ENCODE data around the gene MEGF11.

The MEGF11 gene

DNA sequence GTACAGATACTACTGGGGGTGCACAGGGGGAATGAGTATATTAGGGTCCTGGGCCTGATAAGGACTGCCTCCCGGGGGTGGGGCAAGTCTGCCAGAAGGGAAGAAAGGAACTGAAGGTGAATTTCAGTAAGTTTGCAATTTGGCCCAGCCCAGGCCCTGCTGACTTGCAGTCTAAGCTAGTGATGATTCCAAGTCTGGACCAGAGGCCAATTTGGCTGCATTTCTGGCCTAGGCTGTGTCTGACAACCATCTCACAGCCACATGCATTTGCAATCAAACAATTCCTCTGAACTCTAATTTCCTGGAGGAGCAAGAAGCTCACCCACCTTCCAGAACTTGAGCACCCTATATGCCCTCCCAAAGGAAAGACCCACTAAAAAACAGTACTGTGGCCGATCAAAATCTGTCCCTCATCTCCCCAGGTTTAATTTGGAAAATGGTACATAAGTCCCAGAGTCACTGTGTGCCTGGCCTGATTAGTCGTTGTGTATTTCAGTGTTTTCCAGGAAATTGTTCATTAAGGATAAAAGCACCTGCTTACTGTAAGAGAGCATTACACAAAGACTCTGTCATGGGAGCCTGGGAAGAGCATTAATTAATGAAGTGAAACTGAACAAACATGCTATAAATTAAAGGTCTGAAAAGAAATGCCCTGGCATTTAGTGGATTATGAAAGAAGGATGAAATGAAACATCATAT lies 114.5 kb downstream of the MEGF11 start:
- no peak for DNase-seq

DNA sequence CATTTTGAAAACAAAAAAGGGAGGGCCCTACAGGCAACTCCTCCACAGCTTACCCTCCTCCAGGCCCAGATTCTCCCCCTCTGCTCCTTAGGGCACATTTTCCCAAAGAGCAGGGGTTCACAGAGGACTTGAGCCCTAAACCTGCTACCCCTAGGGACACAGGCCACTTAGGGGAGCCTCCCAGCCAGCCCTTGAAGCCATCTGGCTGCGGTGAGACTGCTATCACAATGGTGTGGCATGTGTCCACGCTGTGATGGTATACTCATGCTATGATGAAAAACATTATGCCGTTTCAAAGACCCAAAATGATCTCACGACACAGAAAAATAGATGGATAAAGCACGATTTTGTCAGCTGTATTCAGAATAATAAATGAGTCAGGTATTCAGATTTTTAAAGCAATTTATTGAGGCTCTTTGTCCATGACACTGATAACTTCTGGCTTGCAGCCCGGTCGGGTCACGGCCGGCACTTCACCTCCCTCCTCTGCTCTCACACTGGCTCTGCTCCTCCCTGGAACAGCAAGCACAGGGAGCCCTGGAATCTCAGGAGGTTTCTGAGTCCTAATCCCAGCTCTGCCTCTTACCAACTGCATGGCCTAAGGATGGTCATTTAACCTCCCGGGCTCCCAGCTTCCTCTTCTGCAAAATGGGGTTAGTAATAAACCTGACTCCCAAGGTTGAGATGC lies 115.3 kb downstream of the MEGF11 start:
- DNase-seq = no peak

DNA sequence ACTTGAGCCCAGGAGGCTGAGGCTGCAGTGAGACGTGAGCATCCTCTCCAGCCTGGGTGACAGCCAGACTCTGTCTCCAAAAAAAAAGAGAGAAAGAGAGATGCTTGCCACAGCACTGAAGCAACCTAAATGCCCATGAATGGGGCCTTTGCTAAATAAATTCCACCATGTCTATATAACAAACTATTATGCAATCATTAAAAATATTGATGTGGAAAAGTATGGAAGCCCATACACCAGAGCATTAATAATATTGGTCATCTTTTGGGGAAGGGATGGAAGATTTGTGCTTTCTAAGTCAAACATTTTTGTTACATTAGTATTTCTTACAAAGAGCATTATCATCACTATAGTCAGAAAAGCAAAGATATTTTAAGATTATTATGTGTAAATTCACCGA lies 116.6 kb downstream of the MEGF11 start:
- no peak for DNase-seq

DNA sequence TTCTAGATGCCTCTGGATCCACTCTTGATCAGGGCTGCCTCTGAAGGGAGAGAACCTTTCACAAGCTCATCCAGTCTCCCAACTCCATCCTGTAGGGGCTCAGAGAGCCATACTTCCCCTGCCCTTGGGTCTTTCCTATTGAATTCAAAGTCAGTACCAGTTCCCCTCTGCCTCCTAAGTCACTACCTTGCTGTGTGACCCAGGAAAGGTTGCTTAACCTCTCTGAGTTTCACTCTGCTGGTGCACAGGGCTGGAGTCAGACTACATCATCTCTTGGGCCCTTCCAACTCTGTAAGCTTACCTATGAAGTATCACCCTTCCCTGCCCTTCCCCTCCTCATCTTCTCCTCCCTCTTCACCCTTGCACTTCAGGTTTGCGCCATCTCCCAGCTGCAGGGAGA lies 117.9 kb downstream of the MEGF11 start:
- no peak for DNase-seq

DNA sequence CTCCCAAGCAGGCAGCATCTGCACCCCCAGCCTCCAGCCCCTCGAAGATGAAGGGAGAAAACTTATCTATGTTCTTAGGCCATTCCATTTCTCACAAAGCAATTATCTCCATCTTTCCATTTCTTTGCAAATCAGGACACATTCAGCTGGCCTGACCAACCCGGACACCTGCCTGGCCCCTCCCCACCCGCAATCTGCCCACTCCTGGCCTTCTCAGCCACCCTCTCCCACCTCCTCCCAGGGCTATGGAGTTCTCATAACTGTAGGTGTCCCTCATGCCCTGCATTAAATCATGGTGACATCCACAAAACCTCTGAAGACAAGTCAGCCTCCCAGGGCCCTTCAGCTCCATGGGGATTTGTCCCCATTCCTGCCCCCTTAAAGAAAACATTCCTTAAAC lies 119.3 kb downstream of the MEGF11 start:
- DNase-seq = no peak

DNA sequence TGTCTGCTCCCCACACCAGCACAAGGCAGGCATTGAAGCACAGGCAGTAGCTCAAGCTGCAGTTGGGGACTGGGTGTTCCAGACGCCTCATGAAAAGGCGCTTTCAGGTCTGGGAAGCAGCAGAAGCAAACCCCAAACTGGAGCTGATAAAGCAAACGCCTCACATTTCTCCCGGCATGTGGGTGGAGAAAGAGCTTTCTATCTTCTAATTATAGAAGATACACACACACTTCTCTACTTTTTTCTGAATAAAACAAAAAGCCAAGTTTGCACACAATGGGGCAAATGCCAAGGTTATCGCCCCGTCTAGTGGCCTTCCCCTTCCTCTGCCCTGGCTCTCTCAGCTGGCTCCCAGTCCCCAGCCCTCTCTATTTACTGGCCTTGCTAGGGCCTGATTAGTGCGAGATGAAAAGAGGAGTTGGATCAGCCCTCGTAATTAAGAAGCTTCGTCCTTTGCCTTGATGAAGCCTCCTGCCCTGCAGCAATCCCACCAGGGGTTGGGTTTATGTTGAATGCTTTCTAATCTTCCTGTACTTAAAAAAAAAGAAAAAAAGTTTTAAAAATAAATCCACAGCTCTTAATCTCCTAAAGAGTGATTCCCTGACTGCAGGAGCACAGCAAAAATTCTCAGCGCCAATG lies 120.2 kb downstream of the MEGF11 start:
- DNase-seq = no peak

DNA sequence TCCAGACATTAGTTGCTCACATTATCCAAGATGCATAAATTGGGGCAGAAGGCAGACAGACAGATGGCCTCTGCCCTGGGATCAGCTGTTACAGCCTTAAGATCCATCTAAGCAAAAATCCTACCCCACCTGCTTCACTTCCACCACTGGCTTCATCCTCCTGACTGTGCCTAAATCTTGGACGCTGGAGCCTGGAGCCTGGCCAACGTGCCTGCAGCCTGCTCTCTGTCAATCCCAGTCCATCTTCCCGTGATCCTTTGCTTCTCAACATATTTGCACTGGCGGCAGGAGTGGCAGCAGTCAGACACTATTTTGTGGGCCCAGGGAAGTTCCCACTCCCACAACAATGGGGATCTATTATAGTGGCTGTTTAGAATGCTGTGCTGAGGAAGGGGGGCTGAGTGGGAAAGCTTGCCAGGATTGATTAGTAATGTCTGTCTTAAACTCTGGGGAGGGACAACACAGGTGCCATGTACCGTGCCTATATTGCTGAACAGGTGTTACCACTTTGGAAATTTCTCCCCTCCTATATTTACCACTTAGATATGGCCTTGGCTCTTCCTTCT lies 121.2 kb downstream of the MEGF11 start:
- DNase-seq = no peak

DNA sequence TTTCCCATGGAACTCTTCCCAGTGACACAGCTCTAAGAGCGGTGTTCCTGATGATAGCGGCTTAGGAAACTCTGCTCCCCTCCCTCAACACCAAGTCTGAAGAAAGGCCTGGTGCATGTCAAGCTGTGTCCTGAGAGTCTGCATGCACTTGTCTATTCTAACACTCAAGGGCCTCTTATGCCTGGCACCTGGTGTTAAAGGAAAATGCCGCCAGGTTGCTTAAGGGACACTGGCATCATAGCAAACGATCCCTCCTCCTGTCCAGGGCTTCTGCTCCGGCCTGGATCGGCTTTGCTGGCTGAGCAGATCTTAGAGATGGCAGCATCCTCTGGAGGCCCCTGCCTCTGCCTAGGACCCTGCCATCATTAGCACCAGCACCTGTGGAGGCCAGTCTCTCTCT lies 121.7 kb downstream of the MEGF11 start:
- no peak for DNase-seq

DNA sequence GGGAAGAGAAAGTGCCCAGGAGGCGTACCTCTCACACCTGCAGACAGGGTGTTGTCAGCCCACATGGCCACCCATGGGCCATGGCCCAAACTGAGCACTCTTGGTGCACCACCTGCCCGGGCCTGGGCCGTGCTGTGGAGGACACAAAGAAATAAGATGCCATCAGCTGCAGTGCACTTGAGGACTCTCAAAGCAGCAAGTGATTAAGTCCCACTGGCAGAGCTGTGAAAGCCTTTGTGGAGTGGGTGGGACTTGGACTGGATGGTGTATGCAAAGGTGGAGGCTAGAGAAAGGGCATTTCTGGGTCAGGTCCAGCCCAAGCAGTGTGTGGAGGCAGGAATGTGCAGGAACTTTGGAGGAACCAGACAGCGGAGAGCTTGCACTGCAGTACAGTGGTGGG lies 122.3 kb downstream of the MEGF11 start:
- DNase-seq = no peak

DNA sequence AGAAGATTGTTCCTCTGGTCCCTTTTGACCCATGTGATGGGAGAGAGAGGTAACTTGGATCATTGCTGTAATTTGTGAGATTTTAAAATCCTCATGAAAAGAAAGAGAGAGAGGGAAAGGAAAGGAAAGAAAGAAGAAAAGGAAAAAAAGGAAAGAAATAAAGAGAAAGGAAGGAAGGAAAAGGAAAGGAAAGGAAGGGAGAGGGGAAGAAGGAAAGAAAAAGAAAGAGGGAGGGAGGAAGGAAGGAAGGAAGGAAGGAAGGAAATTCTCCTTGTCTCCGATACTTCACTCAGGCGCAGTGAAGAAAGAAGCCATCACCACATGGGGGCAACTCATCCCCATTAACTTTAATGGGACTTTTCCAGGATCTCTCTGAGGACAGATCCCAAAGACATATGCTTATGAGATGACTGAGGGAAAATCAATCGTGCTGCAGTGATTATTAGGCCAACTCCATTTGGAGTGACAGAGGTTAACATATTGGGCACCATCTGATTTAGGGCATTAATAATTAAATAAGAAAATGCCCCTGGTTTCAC lies 123.0 kb downstream of the MEGF11 start:
- no peak for DNase-seq

DNA sequence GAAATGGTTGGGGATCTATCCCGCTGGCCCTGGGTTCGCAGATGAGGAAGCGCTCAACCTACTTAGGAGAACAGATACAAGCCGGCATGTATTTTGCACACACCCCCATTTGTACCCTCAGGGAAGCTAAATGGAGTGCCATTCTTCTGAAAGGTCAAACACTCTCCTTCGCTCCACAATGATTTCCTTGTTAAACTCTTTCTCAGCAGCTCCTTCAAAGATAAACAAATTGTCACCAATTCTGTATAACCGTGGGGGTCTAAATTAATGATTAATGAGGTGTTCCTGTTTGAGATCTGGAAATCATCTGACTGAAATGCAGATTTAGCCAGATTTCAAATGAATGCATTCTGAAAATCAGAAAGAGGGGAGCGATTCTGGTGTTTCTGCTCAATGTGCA lies 124.0 kb downstream of the MEGF11 start:
- DNase-seq = no peak

DNA sequence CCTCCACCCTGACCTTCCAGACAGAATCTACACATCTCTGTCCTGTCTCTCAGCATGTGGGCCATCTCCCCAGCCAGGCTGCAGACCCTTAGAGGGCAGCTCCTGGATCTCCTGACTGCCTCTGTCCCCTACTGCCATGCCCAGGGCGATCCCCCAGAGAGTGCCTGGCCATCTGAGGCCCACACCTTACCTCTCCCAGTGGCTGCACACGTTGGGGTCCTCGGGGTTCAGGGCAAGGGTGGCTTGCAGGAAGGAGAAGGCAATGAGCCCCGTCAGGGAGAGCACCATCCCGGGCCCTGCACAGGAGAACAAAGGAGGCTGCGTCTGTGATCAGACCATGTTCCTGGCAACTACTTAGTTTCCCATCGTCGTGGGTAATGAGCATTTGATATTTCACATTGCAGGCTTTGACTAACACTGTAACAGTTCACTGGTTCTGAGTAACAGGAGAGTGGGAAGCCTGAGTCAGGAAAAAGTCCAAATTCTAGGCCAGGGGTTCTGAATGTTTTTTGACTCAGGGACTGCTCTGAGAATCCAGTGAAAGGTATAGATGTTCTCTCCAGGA lies 125.4 kb downstream of the MEGF11 start:
- DNase-seq = no peak

DNA sequence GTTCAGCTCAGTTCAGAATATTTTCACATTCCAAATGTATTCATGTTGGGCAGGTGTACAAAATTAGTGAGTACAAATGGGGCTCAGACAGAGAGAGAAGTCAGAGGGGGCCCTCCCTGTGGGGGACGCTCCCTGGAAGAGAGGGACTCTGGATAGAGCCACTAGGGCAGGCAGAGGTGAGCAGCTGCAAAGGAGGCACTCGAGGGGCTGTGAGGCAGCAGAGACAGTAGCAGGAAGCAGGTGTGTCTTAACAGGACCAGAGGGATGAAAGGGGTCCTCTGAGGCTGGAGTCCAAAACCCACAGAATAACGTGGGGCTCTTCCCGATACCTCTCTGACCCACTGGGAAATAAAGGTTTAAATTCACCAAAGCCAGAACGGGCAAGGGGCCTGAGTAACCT lies 127.1 kb downstream of the MEGF11 start:
- no peak for DNase-seq

DNA sequence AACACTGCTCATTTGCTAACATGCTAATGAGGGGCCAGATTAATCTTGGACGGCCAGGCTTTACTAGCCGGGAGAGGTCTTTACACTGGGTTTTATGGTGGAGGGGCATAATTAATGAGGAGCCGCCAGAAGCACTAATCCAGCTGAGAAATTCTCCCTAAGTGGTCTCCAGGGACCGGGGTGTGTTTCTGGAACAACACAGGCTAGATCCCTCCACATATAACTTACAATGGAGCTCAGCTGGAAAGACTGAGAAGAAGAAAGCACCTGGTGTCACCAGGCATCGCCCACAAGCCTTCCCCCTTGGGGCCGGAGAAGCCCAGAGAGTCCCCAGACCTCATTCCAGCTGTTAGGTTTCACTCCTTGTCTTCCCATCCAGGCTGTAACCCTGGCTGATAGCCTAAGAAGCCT lies 127.5 kb downstream of the MEGF11 start:
- DNase-seq = no peak

DNA sequence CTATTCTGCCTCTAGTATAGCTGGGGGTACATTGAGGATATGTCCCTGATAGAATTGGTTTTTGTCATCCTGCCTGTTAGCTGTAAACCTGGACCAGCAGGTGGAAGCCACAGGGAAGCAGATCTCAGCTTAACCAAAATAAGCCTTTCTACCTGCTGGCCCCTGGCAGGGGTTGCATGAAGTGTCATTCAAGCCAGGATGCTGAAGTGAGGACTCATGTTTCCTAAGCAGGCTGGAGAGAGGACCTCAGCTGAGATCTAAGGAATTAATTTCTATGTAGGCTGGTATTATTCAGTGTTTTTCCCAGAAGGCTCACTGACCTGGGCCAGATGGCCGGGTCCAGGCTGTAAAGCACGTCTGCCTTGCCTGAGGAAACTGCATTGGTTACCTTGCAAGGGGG lies 128.9 kb downstream of the MEGF11 start:
- no peak for DNase-seq

DNA sequence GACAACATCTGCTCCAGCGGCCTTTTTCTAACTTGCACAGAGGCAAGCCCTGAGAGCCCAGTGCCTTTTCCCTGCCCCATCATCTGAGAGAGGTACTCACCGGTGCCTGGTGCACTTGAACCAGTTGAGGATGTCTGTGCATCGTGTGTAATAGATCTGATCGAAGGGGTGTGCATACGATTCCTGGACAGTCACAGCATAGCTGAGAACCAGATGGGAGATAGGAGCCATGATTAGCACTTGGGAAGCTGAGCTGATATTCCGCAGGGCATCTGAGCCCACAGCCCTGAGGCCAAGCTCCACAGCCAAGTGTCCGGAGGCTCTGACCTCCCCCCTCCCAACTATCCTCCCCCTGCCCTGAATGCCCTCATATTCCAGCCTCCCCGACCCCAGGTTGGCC lies 129.8 kb downstream of the MEGF11 start:
- DNase-seq = no peak

DNA sequence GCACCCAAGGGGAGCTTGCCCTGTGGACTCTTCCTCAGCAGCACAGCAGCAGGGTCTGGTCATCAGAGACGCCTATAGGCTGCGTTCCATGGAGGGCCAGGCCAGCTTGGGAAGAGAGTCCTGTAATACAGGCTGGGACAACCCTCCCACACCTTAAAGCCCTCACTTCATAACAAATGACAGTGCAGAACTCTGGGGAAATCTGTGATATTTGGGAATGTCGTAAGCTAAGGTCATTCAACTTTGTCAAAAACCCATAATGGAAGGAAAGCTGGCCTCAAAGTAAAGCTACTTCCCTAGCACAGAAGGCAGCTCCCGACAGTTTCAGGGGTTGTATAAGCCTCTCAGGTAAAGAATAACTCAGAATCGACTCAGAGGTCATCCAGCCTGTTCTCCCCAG lies 133.1 kb downstream of the MEGF11 start:
- no peak for DNase-seq

DNA sequence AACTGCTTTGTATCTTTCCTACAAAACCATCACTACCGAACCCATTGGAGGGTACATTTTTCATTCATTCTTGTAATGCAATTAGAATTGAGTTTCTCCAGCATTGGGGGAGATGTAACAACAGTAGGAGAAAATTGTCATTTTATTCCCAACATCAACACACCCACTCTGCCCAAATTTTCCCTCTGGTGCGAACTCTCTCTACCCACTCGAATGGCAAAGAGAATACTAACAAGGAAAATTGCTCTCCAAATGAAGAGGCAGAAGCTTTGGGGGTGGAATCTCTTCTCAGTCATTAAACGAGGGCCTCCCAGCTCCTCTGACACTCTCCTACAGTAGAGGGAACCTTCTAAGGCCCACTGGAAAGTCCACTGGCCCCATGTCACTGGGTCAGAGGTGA lies 135.7 kb downstream of the MEGF11 start:
- no peak for DNase-seq

DNA sequence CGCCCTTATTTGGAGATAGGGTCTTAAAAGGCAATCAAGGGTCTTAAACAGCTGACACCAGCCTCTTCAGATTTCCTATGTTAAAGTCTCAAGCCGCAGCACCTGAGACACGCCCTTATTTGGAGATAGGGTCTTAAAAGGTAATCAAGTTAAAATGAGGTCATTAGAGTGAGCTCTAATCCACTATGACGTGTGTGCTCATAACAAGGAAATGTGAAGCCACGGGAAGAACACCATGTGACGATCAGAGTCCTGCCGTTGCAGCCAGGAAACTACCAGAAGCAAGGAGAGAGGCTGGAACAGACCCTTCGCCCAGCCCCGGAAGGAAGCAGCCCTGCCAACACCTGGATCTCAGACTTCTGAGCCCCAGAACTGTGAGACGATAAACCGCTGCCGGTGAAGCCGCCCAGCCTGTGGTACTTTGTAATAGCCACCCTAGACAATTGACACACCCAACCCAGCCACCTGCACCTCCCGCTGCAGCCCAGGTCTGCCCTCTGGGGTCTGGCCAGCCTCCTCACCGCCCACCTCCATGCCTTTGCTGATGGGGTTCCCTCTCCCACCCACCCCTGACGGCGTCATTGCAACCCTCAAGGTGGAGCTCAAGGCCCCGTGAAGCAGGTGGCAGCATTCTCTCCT lies 137.9 kb downstream of the MEGF11 start:
- no peak for DNase-seq

DNA sequence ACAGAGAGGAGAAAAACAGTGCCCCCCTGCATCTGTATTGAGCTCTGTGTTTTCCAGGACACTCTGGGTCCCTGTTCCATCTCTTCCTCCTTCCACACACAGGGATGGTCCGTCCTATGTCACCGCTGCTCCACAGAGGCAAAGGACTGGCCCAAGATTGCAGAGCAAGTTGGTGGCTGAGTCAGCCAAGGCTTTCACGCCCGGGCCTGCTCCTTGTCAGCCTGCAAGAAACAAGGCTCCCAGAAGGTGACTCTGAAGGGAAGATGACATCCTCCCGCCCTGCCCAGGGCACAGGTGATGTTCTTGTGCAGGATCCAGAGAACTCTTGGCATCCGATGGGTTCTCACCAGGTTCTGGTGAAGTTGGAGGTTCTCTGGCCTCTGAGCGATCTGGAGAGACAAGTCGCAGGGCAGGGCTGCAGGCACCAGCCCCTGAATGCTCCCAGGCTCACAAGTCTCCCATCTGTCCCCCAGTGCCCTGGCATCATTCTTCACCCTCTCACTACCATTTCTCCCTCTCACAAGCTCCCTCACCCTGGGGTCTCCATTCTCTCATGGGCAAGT lies 138.6 kb downstream of the MEGF11 start:
- no peak for DNase-seq

DNA sequence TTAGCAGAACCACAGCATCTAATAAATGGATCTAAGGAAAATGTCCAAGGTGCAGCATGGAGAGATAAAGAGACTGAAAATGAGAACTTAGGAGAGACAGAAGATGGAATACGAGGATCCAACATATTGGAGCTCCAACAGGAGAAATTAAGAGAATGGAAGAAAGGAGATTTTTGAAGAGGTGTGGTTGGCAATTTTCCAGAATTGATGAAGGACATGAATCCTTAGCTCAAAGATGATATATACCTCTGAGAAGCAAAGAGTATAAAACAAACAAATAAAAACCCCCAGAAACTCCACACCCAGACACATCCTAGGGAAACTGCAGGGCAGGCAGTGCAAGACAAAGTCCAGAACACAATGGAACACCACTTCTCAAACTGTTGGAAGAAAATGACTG lies 141.2 kb downstream of the MEGF11 start:
- no peak for DNase-seq

DNA sequence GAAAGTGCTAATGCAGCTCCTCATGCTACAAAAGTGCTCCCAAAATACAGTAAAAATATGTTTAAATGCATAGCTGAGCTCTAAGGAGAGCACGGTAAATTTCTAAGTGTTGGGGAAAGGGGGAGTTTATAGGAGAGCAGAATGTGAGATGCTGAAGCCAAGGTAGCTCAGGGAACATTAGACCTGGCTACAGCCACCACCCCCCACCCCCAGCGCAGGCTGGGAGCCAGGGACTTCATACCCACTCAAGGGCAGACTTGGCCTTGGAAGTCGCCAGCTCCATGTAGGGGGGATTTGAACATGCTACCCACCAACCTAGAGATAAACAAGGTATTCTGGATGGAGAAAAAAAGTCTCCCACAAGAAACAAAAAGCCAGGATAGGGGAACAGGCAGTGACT lies 142.2 kb downstream of the MEGF11 start:
- no peak for DNase-seq
